ENCODE measurements around the gene CYP39A1.

The CYP39A1 gene, protein sequence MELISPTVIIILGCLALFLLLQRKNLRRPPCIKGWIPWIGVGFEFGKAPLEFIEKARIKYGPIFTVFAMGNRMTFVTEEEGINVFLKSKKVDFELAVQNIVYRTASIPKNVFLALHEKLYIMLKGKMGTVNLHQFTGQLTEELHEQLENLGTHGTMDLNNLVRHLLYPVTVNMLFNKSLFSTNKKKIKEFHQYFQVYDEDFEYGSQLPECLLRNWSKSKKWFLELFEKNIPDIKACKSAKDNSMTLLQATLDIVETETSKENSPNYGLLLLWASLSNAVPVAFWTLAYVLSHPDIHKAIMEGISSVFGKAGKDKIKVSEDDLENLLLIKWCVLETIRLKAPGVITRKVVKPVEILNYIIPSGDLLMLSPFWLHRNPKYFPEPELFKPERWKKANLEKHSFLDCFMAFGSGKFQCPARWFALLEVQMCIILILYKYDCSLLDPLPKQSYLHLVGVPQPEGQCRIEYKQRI

DNA sequence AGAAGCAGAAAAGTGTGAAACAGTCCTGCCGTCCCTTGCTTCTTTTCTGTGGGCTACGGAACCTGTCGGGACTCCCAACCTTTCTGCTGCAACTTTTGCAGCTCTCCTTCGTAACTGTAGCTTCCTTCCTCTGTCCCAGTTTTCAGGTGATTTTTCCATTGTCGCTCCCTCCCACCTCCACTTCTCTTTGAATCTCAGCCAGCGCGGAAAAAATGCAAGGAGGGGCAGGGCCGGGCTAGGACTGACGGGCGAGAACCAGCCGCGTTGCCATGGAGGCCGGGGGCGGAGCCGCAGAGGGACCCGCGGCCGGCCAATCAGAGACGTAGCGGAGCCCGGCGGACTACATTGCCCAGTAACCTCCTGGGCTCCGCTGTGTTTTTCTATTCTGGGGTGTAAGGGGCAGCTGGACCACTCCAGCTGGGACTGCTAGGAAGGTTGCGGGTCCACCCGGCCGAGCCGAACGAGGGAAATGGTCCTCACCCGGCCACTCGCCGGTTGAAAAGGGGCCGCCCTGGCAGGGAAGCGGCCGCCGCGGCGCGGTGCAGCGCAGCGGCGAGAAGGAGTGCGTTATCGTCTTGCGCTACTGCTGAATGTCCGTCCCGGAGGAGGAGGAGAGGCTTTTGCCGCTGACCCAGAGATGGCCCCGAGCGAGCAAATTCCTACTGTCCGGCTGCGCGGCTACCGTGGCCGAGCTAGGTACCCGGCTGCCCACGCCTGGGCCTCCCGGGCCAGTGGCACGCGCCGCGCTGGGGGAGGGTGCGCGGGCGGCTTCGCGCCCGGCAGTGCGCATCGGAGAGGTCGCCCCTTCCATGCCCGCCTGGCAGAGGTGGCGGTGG, at the start of gene CYP39A1, which contains the start of gene SLC25A27:
Gene CYP39A1, minus strand, starts transcription at position 216 of the 836 bp plus-strand sequence. CDS start 236 bp downstream, outside the sequence.
Gene SLC25A27, plus strand, starts transcription at position 373 of the 836 bp plus-strand sequence. Its CDS starts 218 bp downstream, at position 591.
- DNase-seq (ENCODE audit: low spot score) = peak; percentile 95

DNA sequence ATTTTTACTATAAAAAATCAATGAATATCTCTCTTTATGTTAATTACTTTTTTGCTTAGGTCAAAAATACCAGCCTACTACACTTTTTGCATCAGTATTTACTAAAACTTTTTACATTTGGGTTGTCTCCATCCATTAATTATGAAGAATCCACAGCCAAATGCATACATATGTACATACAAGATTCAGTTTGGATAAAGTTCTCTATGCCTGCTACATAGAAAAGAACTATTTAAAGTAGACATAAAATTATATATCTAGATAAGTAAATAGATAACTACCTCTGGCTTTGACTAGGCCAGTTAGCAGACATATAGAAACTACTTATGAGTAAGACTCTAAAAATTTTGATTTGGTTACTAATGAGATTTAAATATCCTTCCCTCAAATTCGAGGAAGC, 47.4 kb upstream of the CYP39A1 start:
- DNase-seq (ENCODE audit: low spot score) = no peak

DNA sequence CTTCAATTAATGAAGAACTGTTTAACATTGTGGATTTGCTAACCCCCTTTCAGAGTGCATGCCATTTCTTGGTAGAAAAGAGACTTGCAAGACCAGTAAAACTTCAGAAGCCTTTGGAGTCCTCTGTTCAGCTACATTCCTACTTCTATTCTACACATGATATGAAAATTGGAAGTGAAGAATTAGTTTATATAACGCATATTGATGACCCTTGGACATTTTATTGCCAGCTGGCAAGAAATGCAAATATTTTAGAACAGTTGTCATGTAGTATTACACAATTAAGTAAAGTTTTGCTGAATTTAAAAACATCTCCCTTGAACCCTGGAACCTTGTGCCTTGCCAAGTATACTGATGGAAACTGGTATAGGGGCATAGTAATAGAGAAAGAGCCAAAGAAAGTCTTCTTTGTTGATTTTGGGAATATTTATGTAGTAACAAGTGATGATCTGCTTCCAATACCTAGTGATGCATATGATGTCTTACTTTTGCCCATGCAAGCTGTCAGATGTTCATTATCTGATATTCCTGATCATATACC, 38.4 kb upstream of the CYP39A1 start:
- no peak for DNase-seq (ENCODE audit: low spot score)

DNA sequence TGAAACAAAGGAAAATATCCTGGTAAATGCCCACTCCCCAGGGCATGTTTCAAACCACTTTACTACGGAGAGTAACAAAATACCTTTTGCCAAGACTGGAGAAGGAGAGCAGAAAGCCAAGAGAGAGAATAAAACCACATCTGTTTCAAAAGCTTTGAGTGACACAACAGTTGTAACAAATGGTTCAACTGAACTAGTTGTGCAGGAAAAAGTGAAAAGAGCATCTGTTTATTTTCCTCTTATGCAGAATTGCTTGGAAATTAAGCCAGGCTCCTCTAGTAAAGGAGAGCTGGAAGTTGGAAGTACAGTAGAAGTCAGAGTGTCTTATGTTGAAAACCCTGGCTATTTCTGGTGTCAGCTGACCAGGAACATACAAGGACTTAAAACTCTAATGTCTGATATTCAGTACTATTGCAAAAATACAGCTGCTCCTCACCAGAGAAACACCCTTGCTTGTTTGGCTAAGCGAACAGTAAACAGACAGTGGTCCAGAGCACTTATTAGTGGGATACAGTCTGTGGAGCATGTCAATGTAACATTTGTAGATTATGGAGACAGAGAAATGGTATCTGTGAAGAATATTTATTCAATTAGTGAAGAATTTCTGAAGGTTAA, 37.6 kb upstream of the CYP39A1 start:
- DNase-seq (ENCODE audit: low spot score) = no peak

DNA sequence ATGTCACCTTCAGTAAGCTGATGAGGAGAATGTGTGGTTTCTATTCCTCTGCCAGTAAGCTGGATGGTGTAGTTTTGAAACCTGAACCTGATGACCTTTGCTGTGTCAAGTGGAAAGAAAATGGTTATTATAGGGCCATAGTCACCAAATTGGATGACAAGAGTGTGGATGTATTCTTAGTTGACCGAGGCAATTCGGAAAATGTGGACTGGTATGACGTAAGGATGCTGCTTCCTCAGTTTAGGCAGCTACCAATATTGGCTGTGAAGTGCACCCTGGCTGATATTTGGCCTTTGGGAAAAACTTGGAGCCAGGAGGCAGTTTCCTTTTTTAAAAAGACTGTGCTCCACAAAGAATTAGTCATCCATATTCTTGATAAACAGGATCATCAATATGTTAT, 37.0 kb upstream of the CYP39A1 start:
- no peak for DNase-seq (ENCODE audit: low spot score)

DNA sequence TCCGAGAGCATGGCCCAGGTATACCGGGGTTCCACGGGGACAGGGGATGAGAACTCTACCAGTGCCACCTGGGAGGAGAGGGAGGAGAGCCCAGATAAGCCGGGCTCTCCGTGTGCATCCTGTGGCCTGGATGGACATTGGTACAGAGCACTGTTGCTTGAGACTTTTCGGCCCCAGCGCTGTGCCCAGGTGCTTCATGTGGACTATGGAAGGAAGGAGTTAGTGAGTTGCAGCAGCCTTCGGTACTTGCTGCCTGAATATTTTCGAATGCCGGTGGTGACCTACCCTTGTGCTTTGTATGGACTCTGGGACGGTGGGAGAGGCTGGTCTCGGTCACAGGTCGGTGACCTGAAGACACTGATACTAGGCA, 36.3 kb upstream of the CYP39A1 start:
- DNase-seq (ENCODE audit: low spot score) = no peak

DNA sequence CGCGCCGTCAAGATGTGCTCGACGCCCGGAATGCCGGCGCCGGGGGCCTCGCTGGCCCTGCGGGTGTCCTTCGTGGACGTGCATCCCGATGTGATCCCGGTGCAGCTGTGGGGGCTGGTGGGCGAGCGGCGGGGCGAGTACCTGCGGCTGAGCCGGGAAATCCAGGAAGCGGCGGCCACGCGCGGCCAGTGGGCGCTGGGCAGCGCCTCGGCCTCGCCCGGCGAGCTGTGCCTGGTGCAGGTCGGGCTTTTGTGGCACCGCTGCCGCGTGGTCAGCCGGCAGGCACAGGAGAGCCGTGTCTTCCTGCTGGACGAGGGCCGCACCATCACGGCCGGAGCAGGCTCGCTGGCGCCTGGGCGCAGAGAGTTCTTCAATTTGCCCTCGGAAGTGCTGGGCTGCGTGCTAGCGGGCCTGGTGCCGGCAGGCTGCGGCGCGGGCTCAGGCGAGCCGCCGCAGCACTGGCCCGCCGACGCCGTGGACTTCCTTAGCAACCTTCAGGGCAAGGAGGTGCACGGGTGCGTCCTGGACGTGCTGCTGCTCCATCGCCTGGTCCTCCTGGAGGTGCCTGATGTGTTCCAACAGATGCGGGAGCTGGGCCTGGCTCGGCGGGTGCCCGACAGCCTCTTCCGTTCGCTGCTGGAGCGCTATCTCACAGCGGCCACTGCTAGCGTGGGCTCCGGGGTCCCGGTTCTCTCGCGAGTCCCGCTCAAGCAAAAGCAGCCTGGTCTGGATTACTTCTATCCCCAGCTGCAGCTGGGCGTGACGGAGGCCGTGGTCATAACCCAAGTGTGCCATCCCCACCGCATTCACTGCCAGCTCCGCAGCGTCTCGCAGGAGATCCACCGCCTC, 35.7 kb upstream of the CYP39A1 start:
- no peak for DNase-seq (ENCODE audit: low spot score)

DNA sequence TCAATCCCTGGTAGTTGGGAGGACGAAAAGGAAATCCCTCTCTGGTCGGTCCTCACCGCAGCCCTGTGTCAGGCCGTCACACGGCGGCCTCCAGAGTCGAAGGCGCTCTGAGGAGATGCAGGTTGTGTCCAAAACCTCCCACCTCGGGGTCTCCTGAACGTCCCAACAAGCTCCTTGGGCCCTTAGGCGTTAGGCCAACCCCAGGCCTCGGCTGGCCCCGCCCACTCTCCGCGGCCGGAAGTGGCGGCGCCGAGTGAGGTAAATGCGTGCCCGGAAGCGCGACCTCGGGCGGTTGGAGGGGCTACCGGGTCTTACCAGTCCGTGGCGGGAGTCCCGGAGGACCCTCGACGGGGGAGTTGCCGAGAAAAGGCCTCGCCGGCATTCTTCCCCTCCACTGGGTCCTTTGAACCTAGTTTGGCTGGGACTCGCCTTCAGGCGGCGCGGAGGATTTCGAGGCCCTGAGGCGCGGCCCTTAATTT, 35.0 kb upstream of the CYP39A1 start, which contains the start of gene TDRD6:
Gene TDRD6, plus strand, starts transcription at position 267 of the 479 bp plus-strand sequence. CDS start 244 bp downstream, outside the sequence.
- no peak for DNase-seq (ENCODE audit: low spot score)

DNA sequence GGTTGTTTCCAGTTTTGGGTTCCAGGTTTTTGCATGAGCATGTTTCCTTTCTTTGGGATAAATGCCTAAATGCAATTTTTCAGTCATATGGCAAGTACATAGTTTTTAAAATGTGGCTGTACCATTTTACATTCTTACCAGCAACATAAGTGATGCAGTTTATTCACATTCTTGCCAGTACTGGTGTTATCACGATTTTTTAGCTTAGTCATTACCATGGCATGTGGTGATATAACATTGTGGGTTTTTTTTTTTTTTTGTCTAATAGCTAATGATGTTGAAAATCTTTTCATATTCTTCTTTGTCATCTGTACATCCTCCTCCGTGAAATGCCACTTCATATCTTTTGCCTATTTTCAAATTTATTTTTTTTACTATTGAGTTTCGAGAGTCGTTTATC, 32.2 kb upstream of the CYP39A1 start:
- no peak for DNase-seq (ENCODE audit: low spot score)

DNA sequence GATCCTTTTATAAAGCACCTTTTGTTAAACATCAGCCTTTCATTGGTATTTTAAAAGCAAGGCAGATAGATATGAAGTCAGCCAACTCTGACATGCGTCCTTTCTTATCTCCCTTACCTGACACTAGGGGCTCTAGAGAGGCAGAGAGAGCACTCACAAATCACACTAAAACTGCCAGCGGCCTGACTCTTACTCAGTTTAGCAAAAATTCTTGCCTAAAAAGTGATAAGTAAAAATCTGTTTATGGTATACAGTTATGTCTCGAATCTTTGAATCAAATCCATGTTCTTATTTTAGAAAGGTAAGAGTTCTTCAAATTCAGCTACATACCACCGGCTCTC, 24.7 kb upstream of the CYP39A1 start:
- DNase-seq (ENCODE audit: low spot score) = no peak

DNA sequence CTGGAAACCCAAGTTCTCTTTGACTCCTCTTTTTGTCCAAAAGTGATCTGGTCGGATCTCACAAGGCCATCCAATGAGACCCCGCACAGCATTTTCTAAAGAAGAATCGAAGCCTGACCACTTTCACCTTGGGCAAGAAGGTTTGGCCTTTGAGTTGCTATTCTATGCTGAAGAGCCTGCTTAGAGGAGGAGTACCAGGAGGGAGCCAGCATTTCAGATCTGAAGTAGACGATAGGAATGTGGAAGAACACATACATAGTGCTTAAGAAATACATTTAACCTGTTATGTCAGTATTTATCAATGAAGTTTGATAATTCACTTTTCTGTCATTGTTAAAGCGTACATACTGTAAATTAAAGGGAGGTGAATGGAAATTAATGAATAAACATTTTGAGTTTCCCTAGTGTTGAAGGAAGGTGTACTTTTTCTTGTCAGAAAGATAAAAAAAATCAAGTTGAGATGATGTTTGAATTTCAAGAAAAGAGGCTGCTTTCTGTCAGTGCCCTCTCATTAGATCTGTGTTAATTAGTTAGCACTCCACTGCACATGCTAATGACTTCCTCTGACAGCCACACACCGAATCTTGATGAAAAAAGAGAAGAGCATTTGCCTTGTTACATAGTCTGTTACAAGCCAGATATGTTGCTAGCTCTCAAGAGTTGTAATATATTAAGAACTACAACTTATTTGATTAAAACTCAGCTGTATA, 24.1 kb upstream of the CYP39A1 start:
- DNase-seq (ENCODE audit: low spot score) = no peak

DNA sequence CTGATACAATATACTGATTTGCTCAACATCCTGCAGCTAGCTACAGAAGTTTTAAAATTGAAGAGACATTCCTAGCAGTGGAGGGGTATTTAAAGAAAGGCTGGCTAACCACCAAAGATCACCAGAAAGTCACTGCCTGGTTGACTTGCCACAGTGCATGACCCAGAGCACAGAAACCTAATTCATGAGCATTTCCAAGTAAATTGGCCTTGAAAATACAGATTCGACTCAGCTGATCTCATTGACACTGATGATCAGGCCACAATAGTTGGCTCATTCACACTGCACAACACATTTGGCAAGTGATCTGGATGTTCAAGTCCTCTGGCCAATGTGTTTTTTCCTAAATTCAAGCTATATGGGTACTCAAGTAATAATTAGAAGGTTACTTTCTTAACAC, 21.8 kb upstream of the CYP39A1 start:
- DNase-seq (ENCODE audit: low spot score) = peak; percentile 46

DNA sequence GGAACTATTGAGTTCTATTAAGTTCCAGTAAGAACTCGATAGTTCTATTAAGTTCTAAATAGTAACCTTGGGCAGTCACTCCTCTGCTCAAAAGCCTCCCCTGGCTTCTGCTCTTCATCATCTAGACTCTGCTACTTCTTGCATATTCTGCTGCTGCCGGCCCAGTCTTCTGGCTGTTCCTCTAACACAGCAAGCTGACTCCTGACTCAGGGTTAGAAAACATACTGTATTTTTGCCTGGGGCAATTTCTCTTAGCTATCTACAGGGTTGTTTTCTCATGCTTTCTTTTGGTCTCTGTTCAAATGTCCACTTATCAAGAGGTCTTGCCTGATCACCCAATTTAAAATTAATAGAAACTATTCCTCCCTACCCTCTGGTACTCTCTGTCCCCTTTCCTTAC, 14.8 kb upstream of the CYP39A1 start:
- no peak for DNase-seq (ENCODE audit: low spot score)

DNA sequence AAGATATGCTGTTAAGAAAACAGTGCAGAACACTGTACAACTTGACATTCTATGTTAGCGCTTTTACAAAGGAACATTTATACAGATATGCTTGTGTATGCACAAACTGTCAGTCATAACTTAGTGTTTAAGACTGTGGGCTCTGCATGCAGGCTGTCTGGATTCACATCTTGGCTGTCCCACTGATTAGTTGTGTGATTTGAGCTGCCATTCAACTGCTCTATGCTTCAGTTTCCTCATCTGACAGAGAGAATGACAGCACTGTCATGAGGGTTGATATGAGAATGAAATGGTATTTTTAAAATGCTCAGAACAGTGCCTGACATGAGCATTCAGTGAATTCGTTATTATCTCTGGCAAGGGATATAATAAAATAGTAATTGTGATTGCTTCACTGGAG, 8.9 kb upstream of the CYP39A1 start:
- DNase-seq (ENCODE audit: low spot score) = no peak

DNA sequence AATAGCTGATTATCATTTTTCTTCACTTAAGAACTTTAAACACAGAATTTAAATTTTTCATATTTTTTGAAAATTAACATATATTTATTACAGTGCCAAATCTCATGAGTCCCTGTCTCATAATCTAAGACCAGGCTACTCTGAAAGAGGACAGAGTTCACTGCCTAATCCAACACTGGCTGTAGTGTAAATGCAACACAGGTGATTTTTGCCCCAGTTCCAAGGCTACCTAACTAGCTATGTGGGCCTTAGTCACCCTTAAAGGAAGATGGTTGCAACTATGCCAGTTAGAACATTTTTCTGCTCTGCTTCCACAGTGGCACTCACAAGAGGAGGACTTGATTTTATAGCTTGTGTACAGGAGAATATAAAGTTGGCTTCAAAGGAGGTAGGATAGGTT, 5.0 kb upstream of the CYP39A1 start:
- DNase-seq (ENCODE audit: low spot score) = no peak

DNA sequence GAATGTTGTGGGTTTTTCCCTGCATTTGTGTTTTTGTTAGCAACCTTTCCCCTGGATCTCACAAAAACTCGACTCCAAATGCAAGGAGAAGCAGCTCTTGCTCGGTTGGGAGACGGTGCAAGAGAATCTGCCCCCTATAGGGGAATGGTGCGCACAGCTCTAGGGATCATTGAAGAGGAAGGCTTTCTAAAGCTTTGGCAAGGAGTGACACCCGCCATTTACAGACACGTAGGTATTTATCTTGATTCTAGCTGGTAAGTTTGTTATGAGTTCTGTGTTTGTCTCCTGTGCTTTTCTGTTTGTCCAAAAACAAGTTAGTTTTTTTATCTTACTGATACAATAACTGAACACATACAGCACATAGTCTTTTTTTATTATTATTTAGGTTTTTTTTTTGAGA, 3.2 kb upstream of the CYP39A1 start:
- peak; percentile 27 for DNase-seq (ENCODE audit: low spot score)

DNA sequence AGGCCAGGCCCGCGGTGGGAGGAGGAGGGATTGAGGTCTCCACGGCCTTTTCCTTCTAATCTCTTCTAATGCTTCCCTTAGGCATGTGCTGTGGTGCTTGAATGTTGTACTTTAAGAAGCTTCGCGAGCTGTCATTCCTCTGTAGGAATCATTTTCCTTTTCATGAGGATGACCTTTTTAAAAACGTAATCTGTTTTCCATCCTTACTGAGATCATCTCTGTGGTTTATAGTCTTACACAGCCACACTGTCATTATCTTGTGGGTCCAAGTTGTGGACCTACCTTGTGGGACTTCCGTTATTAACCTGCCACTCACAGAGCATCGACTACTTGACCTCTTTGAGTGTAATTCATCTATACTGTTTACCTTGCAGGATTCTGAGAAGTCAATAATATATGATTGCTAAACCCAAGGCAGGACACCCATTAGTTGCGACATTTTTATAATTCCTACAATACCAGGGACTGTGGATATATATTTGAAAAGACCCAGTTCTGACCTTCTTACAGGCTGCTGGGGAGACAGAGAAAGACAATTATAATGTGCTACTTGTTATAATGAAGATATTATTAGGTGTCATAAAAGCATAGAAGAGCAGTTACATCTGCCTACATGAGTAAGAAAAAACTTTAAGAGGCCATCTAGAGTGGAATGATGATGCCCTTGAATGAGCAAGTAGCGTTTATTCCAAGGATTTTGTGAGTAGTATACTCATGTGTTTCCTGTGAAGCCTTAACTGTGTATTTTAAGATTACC, 999 bp upstream of the CYP39A1 start:
- no peak for DNase-seq (ENCODE audit: low spot score)

DNA sequence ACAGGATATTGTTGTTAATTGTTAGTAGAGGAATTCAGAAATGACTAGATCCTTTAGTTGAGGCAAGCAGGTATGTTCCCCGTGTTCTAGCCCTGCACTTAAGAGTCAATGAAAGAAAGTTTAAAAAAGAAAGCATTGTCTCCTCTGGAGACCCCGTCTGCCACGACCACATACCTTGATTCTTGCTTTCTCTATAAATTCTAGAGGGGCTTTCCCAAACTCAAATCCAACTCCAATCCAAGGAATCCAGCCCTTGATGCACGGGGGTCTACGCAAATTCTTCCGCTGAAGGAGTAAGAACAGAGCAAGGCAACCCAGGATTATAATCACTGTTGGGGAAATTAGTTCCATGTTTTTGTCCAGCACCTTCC, 401 bp downstream of the CYP39A1 start:
- DNase-seq (ENCODE audit: low spot score) = peak; percentile 6

DNA sequence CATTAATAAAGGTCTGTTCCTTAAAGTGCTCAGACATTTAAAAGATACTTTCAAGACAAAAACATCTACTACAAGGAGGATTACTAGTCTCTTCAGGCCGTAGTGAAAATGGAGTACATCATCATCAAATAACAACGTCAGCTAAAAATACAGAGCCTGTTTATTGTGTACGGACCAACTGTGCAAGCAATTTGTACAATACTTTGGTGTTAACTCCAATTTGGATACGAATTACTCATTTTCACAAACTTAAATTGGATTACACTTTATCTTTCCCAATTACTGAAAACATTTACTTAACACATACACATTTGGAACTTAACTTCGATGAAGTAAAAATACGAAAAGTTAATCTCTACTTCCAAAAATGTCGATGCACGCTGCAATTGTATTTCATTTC, 802 bp downstream of the CYP39A1 start:
- DNase-seq (ENCODE audit: low spot score) = peak; percentile 12

DNA sequence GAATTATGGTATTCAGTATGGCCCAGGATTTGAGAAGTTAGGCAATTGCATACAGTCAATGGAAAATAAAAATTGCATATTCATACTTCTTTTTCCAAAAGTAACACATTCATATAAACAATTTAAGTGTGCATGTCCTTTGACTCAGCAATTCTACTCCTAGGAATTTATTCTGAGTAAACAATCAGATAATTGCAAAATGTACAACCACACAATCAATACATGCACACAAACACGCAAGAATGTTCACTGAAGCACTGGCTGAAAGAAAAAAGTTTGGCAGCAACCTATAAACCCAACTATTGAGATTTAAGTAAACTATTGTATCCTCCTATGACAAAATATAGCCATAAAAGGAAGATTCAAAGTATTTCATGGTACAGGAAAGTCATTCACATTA, 1.6 kb downstream of the CYP39A1 start:
- no peak for DNase-seq (ENCODE audit: low spot score)
